HepG2 (cell line): ENCODE results near the gene EPN2. TPM values are rescaled to one million over a fixed set of nuclear protein-coding genes. Genes with fewer than 3 reads are reported as not detected.

Source experiments
- ATAC-seq: fragments of 200-7000 bp; cut with Tn5 transposase; 3 replicates; pipeline ENCODE4 v1.9.1; 2020; ENCODE audit warnings: mild to moderate bottlenecking, moderate library complexity
- BruUV-seq: library from RNA; stranded (reverse); fragments of 400-500 nt; replicated peaks from 2 replicates; lab custom pipeline; 2021; lab: Mats Ljungman, UMichigan
- CTCF ChIA-PET: fragments of 300-600 bp; formaldehyde crosslinking; extraction: SDS; loops from one replicate; lab custom pipeline; 2021; ENCODE audit warnings: low total read pairs, inconsistent platforms, low intra/inter-chr PET ratio; lab: Yijun Ruan, JAX
- POLR2A ChIA-PET: fragments of 350-600 bp; sonication (Branson Sonifier 250); formaldehyde crosslinking; loops from one replicate; lab custom pipeline; 2020; ENCODE audit warnings: antibody characterized with exemption, inconsistent platforms; lab: Yijun Ruan, JAX
- DNase-seq: peaks from one replicate; pipeline ENCODE4 v3.0.0-alpha.2; 2015; ENCODE audit warnings: low spot score
- FAIRE-seq: peaks from 3 replicates; lab custom pipeline; 2011; peaks lifted over from hg19 to GRCh38; lab: Jason Lieb, UNC
- H2AFZ ChIP-seq: one replicate; pipeline ENCODE4 v1.6.1; 2011; ENCODE audit warnings: low read length, inconsistent platforms
- H3K27ac ChIP-seq: fragments of 300-600 bp; 3 replicates; pipeline ENCODE4 v1.8.0; 2011; ENCODE audit warnings: mixed run types, mild to moderate bottlenecking, mixed read lengths, low read length, inconsistent platforms; ENCODE audit not compliant: insufficient read depth; ENCODE audit errors: extremely low read length
- H3K27me3 ChIP-seq, 2 experiments: fragments of 200-600 bp in 1 of 2; 2 replicates in 1 of 2; 3 replicates in 1 of 2; pipeline versions ENCODE4 v1.6.0 to v1.8.0; 2011; ENCODE audit warnings: low read length in 2 of 2, mild to moderate bottlenecking in 2 of 2, moderate library complexity in 2 of 2, inconsistent platforms in 1 of 2; ENCODE audit not compliant: insufficient read depth in 2 of 2, control insufficient read depth in 1 of 2
- H3K36me3 ChIP-seq, 2 experiments: fragments of 200-600 bp in 1 of 2; replicated peaks in 1 of 2; 2 replicates in 1 of 2; 3 replicates in 1 of 2; pipeline versions ENCODE4 v1.5.1 to v1.8.0; 2011; ENCODE audit warnings: low read length in 2 of 2, inconsistent platforms in 1 of 2; ENCODE audit not compliant: insufficient read depth in 2 of 2, control insufficient read depth in 1 of 2
- H3K4me1 ChIP-seq: 2 replicates; pipeline ENCODE4 v1.5.1; 2012; ENCODE audit warnings: low read length, inconsistent platforms; ENCODE audit not compliant: insufficient read depth
- H3K4me2 ChIP-seq: 2 replicates; pipeline ENCODE4 v1.6.0; 2011; ENCODE audit warnings: low read depth, low read length, inconsistent platforms
- H3K4me3 ChIP-seq, 3 experiments: fragments of 200-600 bp in 1 of 3; sonication (generic), shearing (Covaris generic) in 1 of 3; replicated peaks in 1 of 3; 2 replicates each; pipeline ENCODE4 v1.5.1; 2011 to 2016; ENCODE audit warnings: low read length in 3 of 3, inconsistent platforms in 2 of 3, low read depth in 2 of 3, mild to moderate bottlenecking in 2 of 3, control low read depth in 1 of 3, mixed read lengths in 1 of 3; ENCODE audit not compliant: insufficient read depth in 1 of 3
- H3K79me2 ChIP-seq: one replicate; pipeline ENCODE4 v1.6.1; 2011; ENCODE audit warnings: low read length, inconsistent platforms; ENCODE audit not compliant: insufficient read depth
- H3K9ac ChIP-seq: 2 replicates; pipeline ENCODE4 v1.6.0; 2011; ENCODE audit warnings: mild to moderate bottlenecking, low read depth, low read length, inconsistent platforms; ENCODE audit not compliant: insufficient read depth
- H3K9me3 ChIP-seq: 2 replicates; pipeline ENCODE4 v1.5.1; 2012; ENCODE audit warnings: mild to moderate bottlenecking, low read length
- H4K20me1 ChIP-seq: 2 replicates; pipeline ENCODE4 v1.6.0; 2011; ENCODE audit warnings: inconsistent platforms, mild to moderate bottlenecking, low read length, moderate library complexity; ENCODE audit not compliant: insufficient read depth
- HMGA1 ChIP-seq: sonication (generic); formaldehyde crosslinking; conservative IDR thresholded peaks from 2 replicates; pipeline ENCODE4 v1.4.0; 2020; ENCODE audit warnings: missing genetic modification reagents
- HNF4G ChIP-seq, 2 experiments: sonication (generic) in 1 of 2; formaldehyde crosslinking in 1 of 2; IDR thresholded peaks; 2 replicates each; pipeline versions ENCODE4 v1.4.0 to v1.6.1; 2011 to 2020; ENCODE audit warnings: borderline replicate concordance in 2 of 2, low read depth in 2 of 2, mild to moderate bottlenecking in 2 of 2, low read length in 1 of 2, missing genetic modification reagents in 1 of 2, moderate library complexity in 1 of 2
- MAFF ChIP-seq: IDR thresholded peaks from 2 replicates; pipeline ENCODE4 v1.6.1; 2011; ENCODE audit warnings: low read depth, low read length, improper control_type of control experiment
- MAFK ChIP-seq, 2 experiments: IDR thresholded peaks in 1 of 2; conservative IDR thresholded peaks in 1 of 2; 2 replicates each; pipeline ENCODE4 v1.6.1; 2011; ENCODE audit warnings: improper control_type of control experiment in 2 of 2, low read length in 2 of 2
- PCBP1 ChIP-seq: fragments of 200-400 bp; formaldehyde crosslinking; IDR thresholded peaks from 2 replicates; pipeline ENCODE4 v1.6.1; 2017; ENCODE audit warnings: mild to moderate bottlenecking, low read depth, low read length, borderline replicate concordance
- RCOR2 ChIP-seq: IDR thresholded peaks from 2 replicates; pipeline ENCODE4 v1.6.1; 2016; ENCODE audit warnings: missing biosample characterization, missing genetic modification reagents
- ZBTB7A ChIP-seq: sonication (generic); formaldehyde crosslinking; IDR thresholded peaks from 2 replicates; pipeline ENCODE4 v1.8.0; 2022; ENCODE audit warnings: mild to moderate bottlenecking, missing genetic modification reagents
- ZNF274 ChIP-seq: sonication (generic); formaldehyde crosslinking; IDR thresholded peaks from 2 replicates; pipeline ENCODE4 v1.5.1; 2020; ENCODE audit warnings: mild to moderate bottlenecking, missing genetic modification reagents
- ZNF724P ChIP-seq: sonication (generic); formaldehyde crosslinking; IDR thresholded peaks from 2 replicates; pipeline ENCODE4 v1.8.0; 2022; ENCODE audit warnings: missing genetic modification reagents, borderline replicate concordance
- WGBS: methylation state at CpG from one replicate; pipeline ENCODE4 v1.1.6; 2017; ENCODE audit warnings: low lambda C conversion rate; 5-methylcytosine and 5-hydroxymethylcytosine counted together
- in situ Hi-C: cut with HindIII; loops from 2 replicates; pipeline ENCODE4 v1.10.0; 2017; ENCODE audit warnings: low pct_unique_long_range_greater_than_20kb; ENCODE audit not compliant: extremely low pct_ligation_motif_present
- intact Hi-C: fragments of 100-400 bp; cut with micrococcal nuclease; formaldehyde crosslinking; loops from one replicate; pipeline ENCODE4 v1.10.0; 2022; ENCODE audit not compliant: unreplicated experiment
- polyA plus RNA-seq, 8 experiments: library from polyadenylated mRNA; depleted of rRNA in 3 of 8; stranded (reverse) in 7 of 8; unstranded in 1 of 8; fragments of >200 nt; fragmentation: Illumina TruSeq in 4 of 8; extraction: Trizol in 4 of 8; gene quantifications; 2 replicates each; pipeline versions ENCODE4 v1.2.1 to v1.2.3, GENCODE V29; 2011 to 2016; ENCODE audit warnings: low read depth in 4 of 8, missing spikeins in 1 of 8, mixed read lengths in 1 of 8; ENCODE audit not compliant: insufficient read depth in 1 of 8
- total RNA-seq, 5 experiments: library from RNA; depleted of rRNA; stranded (reverse); fragments of >200 nt; fragmentation: Illumina TruSeq; extraction: Trizol; gene quantifications; 2 replicates each; pipeline ENCODE4 v1.2.3, GENCODE V29; 2016; ENCODE audit warnings: low read depth in 1 of 5
- TF ChIP-seq, protein P1 (sequence below): sonication (generic); formaldehyde crosslinking; IDR thresholded peaks from 2 replicates; pipeline ENCODE4 v1.4.0; 2020; ENCODE audit warnings: missing genetic modification reagents
- TF ChIP-seq, protein P2 (sequence below): sonication (generic); formaldehyde crosslinking; IDR thresholded peaks from 2 replicates; pipeline ENCODE4 v1.4.0; 2020; ENCODE audit warnings: missing genetic modification reagents

EPN2 gene
- total and polyA plus RNA-seq, 2 of the 13 experiments (the other 11 are each of a cell fraction or from before 2014, with no cell fraction given) = 7.8 to 19.2 TPM

DNA sequence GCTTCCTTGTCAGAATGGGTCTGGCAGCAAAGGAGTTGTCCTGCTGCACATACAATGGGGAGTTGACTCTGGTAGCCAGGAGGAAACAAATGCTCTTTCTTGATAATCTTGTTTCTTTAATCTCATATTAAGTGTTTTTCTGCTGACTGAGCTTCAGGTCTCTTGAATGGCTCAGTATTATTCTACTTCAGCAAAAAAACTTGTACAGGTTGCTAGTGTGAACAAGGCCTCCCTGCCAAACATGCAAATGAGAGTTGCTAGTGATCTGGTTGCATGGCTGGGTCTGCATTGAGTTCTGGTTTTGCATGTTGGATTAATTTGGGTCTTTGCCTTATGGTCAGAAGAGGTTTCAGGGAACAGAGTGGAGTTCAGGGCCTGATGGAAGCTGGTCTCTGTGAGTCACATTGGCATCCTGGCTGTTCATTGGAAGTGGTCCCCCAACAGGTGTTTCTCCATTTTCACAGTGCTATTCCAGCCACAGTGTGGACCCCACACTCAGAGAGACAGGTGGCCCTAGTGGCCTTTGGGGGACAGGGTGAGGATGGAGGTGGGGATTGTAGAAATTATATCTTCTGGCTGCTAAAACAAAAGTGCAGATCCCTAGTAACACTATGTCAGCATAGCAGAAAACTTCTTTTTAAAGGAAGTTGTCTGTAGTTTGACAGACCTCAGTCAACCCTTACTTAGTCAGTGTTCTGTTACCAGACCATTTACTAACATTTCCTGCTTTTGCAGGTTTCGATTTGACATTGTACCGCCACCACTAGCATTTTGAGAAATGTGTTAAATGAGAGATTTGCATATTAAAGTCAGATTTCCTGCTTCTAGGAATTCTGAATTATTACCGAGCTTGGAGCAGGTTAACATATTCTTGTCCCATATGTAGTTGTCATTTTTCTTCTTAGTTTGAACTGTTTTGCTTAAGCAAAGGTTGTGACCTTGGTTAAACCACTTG lies 47.1 kb downstream of the EPN2 start:
- Histone ChIP-seq H3K9ac (no peak overlapping the region), H3K27ac (no peak overlapping the region), H3K36me3 (peaks cover 1 to 11% of the 10 kb centered on the region in 2 experiments; a peak in 3 of 5 replicates), H3K4me2 (no peak overlapping the region), H3K4me3 (no peak overlapping the region), H2AFZ (no peak overlapping the region), H3K27me3 (no peaks in the 10 kb centered on the region), H3K9me3 (no peaks in the 10 kb centered on the region), H4K20me1 (0 out of 2 replicates have a peak, but pooled peaks cover 2% of the 10 kb centered on the region), H3K4me1 (peaks cover 7% of the 10 kb centered on the region; the same call in 1 of the 2 replicates), H3K79me2 (no peaks in the 10 kb centered on the region)
- POLR2A ChIA-PET = no interaction called here
- BruUV-seq = no TSS peak
- peak; percentile 27; the same call in 1 of the 2 replicates for TF ChIP-seq MAFF
- no peak for TF ChIP-seq HMGA1 (CRISPR knock-in tag)
- TF ChIP-seq, protein P1, sequence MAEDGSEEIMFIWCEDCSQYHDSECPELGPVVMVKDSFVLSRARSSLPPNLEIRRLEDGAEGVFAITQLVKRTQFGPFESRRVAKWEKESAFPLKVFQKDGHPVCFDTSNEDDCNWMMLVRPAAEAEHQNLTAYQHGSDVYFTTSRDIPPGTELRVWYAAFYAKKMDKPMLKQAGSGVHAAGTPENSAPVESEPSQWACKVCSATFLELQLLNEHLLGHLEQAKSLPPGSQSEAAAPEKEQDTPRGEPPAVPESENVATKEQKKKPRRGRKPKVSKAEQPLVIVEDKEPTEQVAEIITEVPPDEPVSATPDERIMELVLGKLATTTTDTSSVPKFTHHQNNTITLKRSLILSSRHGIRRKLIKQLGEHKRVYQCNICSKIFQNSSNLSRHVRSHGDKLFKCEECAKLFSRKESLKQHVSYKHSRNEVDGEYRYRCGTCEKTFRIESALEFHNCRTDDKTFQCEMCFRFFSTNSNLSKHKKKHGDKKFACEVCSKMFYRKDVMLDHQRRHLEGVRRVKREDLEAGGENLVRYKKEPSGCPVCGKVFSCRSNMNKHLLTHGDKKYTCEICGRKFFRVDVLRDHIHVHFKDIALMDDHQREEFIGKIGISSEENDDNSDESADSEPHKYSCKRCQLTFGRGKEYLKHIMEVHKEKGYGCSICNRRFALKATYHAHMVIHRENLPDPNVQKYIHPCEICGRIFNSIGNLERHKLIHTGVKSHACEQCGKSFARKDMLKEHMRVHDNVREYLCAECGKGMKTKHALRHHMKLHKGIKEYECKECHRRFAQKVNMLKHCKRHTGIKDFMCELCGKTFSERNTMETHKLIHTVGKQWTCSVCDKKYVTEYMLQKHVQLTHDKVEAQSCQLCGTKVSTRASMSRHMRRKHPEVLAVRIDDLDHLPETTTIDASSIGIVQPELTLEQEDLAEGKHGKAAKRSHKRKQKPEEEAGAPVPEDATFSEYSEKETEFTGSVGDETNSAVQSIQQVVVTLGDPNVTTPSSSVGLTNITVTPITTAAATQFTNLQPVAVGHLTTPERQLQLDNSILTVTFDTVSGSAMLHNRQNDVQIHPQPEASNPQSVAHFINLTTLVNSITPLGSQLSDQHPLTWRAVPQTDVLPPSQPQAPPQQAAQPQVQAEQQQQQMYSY = no peak
- no peak for TF ChIP-seq ZBTB7A (CRISPR knock-in tag)
- TF ChIP-seq, protein P2, sequence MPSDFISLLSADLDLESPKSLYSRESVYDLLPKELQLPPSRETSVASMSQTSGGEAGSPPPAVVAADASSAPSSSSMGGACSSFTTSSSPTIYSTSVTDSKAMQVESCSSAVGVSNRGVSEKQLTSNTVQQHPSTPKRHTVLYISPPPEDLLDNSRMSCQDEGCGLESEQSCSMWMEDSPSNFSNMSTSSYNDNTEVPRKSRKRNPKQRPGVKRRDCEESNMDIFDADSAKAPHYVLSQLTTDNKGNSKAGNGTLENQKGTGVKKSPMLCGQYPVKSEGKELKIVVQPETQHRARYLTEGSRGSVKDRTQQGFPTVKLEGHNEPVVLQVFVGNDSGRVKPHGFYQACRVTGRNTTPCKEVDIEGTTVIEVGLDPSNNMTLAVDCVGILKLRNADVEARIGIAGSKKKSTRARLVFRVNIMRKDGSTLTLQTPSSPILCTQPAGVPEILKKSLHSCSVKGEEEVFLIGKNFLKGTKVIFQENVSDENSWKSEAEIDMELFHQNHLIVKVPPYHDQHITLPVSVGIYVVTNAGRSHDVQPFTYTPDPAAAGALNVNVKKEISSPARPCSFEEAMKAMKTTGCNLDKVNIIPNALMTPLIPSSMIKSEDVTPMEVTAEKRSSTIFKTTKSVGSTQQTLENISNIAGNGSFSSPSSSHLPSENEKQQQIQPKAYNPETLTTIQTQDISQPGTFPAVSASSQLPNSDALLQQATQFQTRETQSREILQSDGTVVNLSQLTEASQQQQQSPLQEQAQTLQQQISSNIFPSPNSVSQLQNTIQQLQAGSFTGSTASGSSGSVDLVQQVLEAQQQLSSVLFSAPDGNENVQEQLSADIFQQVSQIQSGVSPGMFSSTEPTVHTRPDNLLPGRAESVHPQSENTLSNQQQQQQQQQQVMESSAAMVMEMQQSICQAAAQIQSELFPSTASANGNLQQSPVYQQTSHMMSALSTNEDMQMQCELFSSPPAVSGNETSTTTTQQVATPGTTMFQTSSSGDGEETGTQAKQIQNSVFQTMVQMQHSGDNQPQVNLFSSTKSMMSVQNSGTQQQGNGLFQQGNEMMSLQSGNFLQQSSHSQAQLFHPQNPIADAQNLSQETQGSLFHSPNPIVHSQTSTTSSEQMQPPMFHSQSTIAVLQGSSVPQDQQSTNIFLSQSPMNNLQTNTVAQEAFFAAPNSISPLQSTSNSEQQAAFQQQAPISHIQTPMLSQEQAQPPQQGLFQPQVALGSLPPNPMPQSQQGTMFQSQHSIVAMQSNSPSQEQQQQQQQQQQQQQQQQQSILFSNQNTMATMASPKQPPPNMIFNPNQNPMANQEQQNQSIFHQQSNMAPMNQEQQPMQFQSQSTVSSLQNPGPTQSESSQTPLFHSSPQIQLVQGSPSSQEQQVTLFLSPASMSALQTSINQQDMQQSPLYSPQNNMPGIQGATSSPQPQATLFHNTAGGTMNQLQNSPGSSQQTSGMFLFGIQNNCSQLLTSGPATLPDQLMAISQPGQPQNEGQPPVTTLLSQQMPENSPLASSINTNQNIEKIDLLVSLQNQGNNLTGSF (CRISPR knock-in tag) = no peak
- no peak for TF ChIP-seq HNF4G (IDR thresholded peaks at IDR 0.05; ENCODE audit: borderline replicate concordance, low read depth, low read length)
- no peak for TF ChIP-seq HNF4G (CRISPR knock-in tag; IDR thresholded peaks at IDR 0.05; ENCODE audit: borderline replicate concordance, low read depth)
- TF ChIP-seq ZNF724P (CRISPR knock-in tag) = no peak
- no peak for TF ChIP-seq RCOR2 (CRISPR knock-in tag)
- TF ChIP-seq ZNF274 (CRISPR knock-in tag) = no peak
- TF ChIP-seq MAFK (conservative IDR thresholded peaks at IDR 0.05 in 1 of 2, IDR thresholded peaks at IDR 0.05 in 1 of 2; ENCODE audit: low read length in 2 of 2) = peak in 1 of 2 experiments; percentile 45; a peak in 2 of 4 replicates
- no peak for TF ChIP-seq PCBP1
- CTCF ChIA-PET = no interaction called here
- ATAC-seq = no peak
- DNase-seq = no peak
- intact Hi-C loops = no loop called here
- no peak for FAIRE-seq
- WGBS = 99% methylated on average over 3 of the region's 3 CpGs
- in situ Hi-C loops = no loop called here
